Small intestine (tissue), 7 donors: Measurements from ENCODE around the gene CFAP61. TPM values are rescaled to one million over a fixed set of nuclear protein-coding genes. Genes with fewer than 3 reads are reported as not detected.

Experiments used
- DNase-seq, 2 donors: peaks; one replicate each; pipeline versions ENCODE4 v3.0.0 to v3.0.0-alpha.2; 2013
- FAIRE-seq: peaks from 2 replicates; lab custom pipeline; 2012; peaks lifted over from hg19 to GRCh38; lab: Jason Lieb, UNC
- H3K27ac ChIP-seq, 3 donors: one replicate each; pipeline ENCODE4 v1.5.1; 2013; ENCODE audit warnings: low read length in 2 of 3, mild to moderate bottlenecking in 2 of 3, control low read depth in 1 of 3, inconsistent platforms in 1 of 3, low read depth in 1 of 3, moderate library complexity in 1 of 3
- H3K27me3 ChIP-seq, 3 donors: one replicate each; pipeline ENCODE4 v1.6.1; 2013; ENCODE audit warnings: low read length in 3 of 3, inconsistent platforms in 1 of 3; ENCODE audit not compliant: control insufficient read depth in 3 of 3, insufficient read depth in 3 of 3
- H3K36me3 ChIP-seq, 3 donors: one replicate each; pipeline ENCODE4 v1.6.1; 2013; ENCODE audit warnings: low read length in 3 of 3, inconsistent platforms in 1 of 3, low read depth in 1 of 3, mild to moderate bottlenecking in 1 of 3, moderate library complexity in 1 of 3; ENCODE audit not compliant: control insufficient read depth in 3 of 3, insufficient read depth in 2 of 3
- H3K4me1 ChIP-seq, 3 donors: one replicate each; pipeline ENCODE4 v1.6.1; 2013; ENCODE audit warnings: low read length in 2 of 3, inconsistent platforms in 1 of 3, low read depth in 1 of 3, mild to moderate bottlenecking in 1 of 3, moderate library complexity in 1 of 3; ENCODE audit not compliant: control insufficient read depth in 3 of 3, insufficient read depth in 2 of 3
- H3K4me3 ChIP-seq, 3 donors: one replicate each; pipeline ENCODE4 v1.5.1; 2013; ENCODE audit warnings: low read length in 3 of 3, control low read depth in 1 of 3, inconsistent platforms in 1 of 3, low read depth in 1 of 3, mild to moderate bottlenecking in 1 of 3, moderate library complexity in 1 of 3
- H3K9me3 ChIP-seq, 2 donors: one replicate each; pipeline ENCODE4 v1.6.1; 2013; ENCODE audit warnings: low read depth in 1 of 2, low read length in 1 of 2; ENCODE audit not compliant: control insufficient read depth in 2 of 2, insufficient read depth in 1 of 2
- WGBS, 3 donors: extraction: QIAGEN DNeasy Blood & Tissue Kit; methylation state at CpG; one replicate each; pipeline ENCODE4 v1.1.7; 2013; 5-methylcytosine and 5-hydroxymethylcytosine counted together
- polyA plus RNA-seq, 4 donors: library from polyadenylated mRNA; stranded (reverse) in 3 of 4; unstranded in 1 of 4; fragments of 200-250 nt in 3 of 4; fragments of 120-200 nt in 1 of 4; gene quantifications; one replicate each; pipeline versions ENCODE4 v1.2.1 to v1.2.3, GENCODE V29; 2013
- donor health status: healthy with polysubstance abuse.
- donor health status: control.
- donor health status: control.
- donor health status: Bipolar disorder and iron deficiency.
- donor health status: healthy.

Gene CFAP61
- polyA plus RNA-seq, 4 donors, result 0.18 TPM; not detected in 2

- no peak for DNase-seq
- Histone ChIP-seq H3K4me3 (no peak overlapping the region), H3K4me1 (no peaks in the 10 kb centered on the region), H3K9me3 (no peaks in the 10 kb centered on the region), H3K27me3 (no peaks in the 10 kb centered on the region), H3K36me3 (no peaks in the 10 kb centered on the region), H3K27ac (no peak overlapping the region)
- 52 to 72% (median 53%) methylated on average over 2 of the region's 2 CpGs for WGBS, 3 donors
- no peak for FAIRE-seq
Observed at GRCh38 chr20:20297752-20298151, 245.4 kb downstream of the CFAP61 start.

GRCh38 chr20:20299904-20300303, 247.6 kb downstream of the CFAP61 start:
- H3K36me3 ChIP-seq, result no peaks in the 10 kb centered on the region
- H3K9me3 ChIP-seq, result no peaks in the 10 kb centered on the region
- 66 to 72% (median 67%) methylated on average over 7 of the region's 7 CpGs for WGBS, 3 donors
- H3K4me3 ChIP-seq, result no peak overlapping the region
- no peaks in the 10 kb centered on the region for H3K27me3 ChIP-seq
- DNase-seq (no peak), FAIRE-seq (no peak)
- H3K4me1 ChIP-seq, result no peaks in the 10 kb centered on the region
- no peak overlapping the region for H3K27ac ChIP-seq

GRCh38 chr20:20303320-20303719, 251.0 kb downstream of the CFAP61 start:
- no peak overlapping the region for H3K27ac ChIP-seq
- no peaks in the 10 kb centered on the region for H3K4me1 ChIP-seq
- H3K4me3 ChIP-seq, result no peak overlapping the region
- H3K27me3 ChIP-seq, result no peaks in the 10 kb centered on the region
- H3K9me3 ChIP-seq, result no peaks in the 10 kb centered on the region
- H3K36me3 ChIP-seq, result no peaks in the 10 kb centered on the region
- WGBS, 3 donors, result 82 to 89% (median 87%) methylated on average over 12 of the region's 12 CpGs
- DNase-seq, result no peak
- no peak for FAIRE-seq

GRCh38 chr20:20303742-20304141, 251.4 kb downstream of the CFAP61 start:
- H3K9me3 ChIP-seq, result no peaks in the 10 kb centered on the region
- H3K4me3 ChIP-seq, result no peak overlapping the region
- WGBS, 3 donors, result 86 to 95% (median 92%) methylated on average over 15 of the region's 15 CpGs
- no peaks in the 10 kb centered on the region for H3K27me3 ChIP-seq
- H3K4me1 ChIP-seq, result no peaks in the 10 kb centered on the region
- no peaks in the 10 kb centered on the region for H3K36me3 ChIP-seq
- no peak for DNase-seq
- no peak for FAIRE-seq
- no peak overlapping the region for H3K27ac ChIP-seq

- Histone ChIP-seq H3K27ac (no peak overlapping the region), H3K4me1 (no peaks in the 10 kb centered on the region), H3K36me3 (no peaks in the 10 kb centered on the region), H3K4me3 (no peak overlapping the region), H3K9me3 (no peaks in the 10 kb centered on the region), H3K27me3 (no peaks in the 10 kb centered on the region)
- 84 to 89% (median 84%) methylated on average over 11 of the region's 11 CpGs for WGBS, 3 donors
- no peak for FAIRE-seq
- no peak for DNase-seq
Observed at GRCh38 chr20:20304942-20305341, 252.6 kb downstream of the CFAP61 start.

- no peak for DNase-seq
- WGBS, 3 donors, result 83 to 91% (median 84%) methylated on average over 3 of the region's 3 CpGs
- FAIRE-seq, result no peak
- Histone ChIP-seq H3K36me3 (no peaks in the 10 kb centered on the region), H3K4me3 (no peak overlapping the region), H3K9me3 (peaks cover 0 to 3% of the 10 kb centered on the region in 2 donors), H3K27ac (no peak overlapping the region), H3K4me1 (no peaks in the 10 kb centered on the region), H3K27me3 (no peaks in the 10 kb centered on the region)
Observed at GRCh38 chr20:20312562-20312961, 260.2 kb downstream of the CFAP61 start.

- H3K4me1 ChIP-seq, result no peaks in the 10 kb centered on the region
- no peak for FAIRE-seq
Observed at GRCh38 chr20:20317195-20317594, 264.9 kb downstream of the CFAP61 start.

GRCh38 chr20:20317621-20318364, 265.5 kb downstream of the CFAP61 start:
- no peak for DNase-seq
- no peak for FAIRE-seq

More at GRCh38 chr20:20317195-20317594, 264.9 kb downstream of the CFAP61 start:
- Histone ChIP-seq H3K9me3 (peaks cover 0 to 3% of the 10 kb centered on the region in 2 donors), H3K27me3 (no peaks in the 10 kb centered on the region), H3K27ac (no peak overlapping the region), H3K4me3 (no peak overlapping the region), H3K36me3 (no peaks in the 10 kb centered on the region)
- 61 to 69% (median 64%) methylated on average over 4 of the region's 4 CpGs for WGBS, 3 donors
- no peak for DNase-seq

More at GRCh38 chr20:20317621-20318364, 265.5 kb downstream of the CFAP61 start:
- Histone ChIP-seq H3K9me3 (peaks cover 0 to 3% of the 10 kb centered on the region in 2 donors), H3K27ac (no peak overlapping the region), H3K4me3 (no peak overlapping the region), H3K4me1 (no peaks in the 10 kb centered on the region), H3K36me3 (no peaks in the 10 kb centered on the region), H3K27me3 (no peaks in the 10 kb centered on the region)
- WGBS, 3 donors, result 50 to 58% (median 55%) methylated on average over 13 of the region's 13 CpGs
